IPS-20b (cell line): ENCODE measurements around the gene ITGB4.
A peak's percentile ranks its signal among the peaks of the same experiment; 100 is the strongest.

ENCODE experiments used
- H3K27ac ChIP-seq: one replicate; pipeline ENCODE4 v1.5.1; 2013; ENCODE audit warnings: low read length
- H3K27me3 ChIP-seq: 2 replicates; pipeline ENCODE4 v1.6.1; 2013; ENCODE audit warnings: mild to moderate bottlenecking, low read length, inconsistent platforms; ENCODE audit not compliant: insufficient read depth
- H3K36me3 ChIP-seq: 2 replicates; pipeline ENCODE4 v1.6.1; 2013; ENCODE audit warnings: low read depth, mild to moderate bottlenecking, inconsistent platforms, low read length, moderate library complexity; ENCODE audit not compliant: insufficient read depth
- H3K4me1 ChIP-seq: 2 replicates; pipeline ENCODE4 v1.6.1; 2013; ENCODE audit warnings: mild to moderate bottlenecking, control low read depth, inconsistent platforms, low read length, moderate library complexity; ENCODE audit not compliant: insufficient read depth
- H3K4me3 ChIP-seq: 2 replicates; pipeline ENCODE4 v1.5.1; 2013; ENCODE audit warnings: mild to moderate bottlenecking, low read length, inconsistent platforms
- H3K9ac ChIP-seq: 2 replicates; pipeline ENCODE4 v1.6.1; 2013; ENCODE audit warnings: low read depth, mild to moderate bottlenecking, inconsistent platforms, low read length, moderate library complexity
- H3K9me3 ChIP-seq: 2 replicates; pipeline ENCODE4 v1.6.1; 2013; ENCODE audit warnings: mild to moderate bottlenecking, low read depth, low read length, inconsistent platforms; ENCODE audit not compliant: insufficient read depth

The ITGB4 gene

GRCh38 chr17:75720656-75721462 lies at the start of gene ITGB4:
Gene ITGB4, plus strand, starts transcription at chr17:75721459. Its CDS starts 3,245 bp downstream, at chr17:75724704.
- Histone ChIP-seq H3K36me3 (no peaks in the 10 kb centered on the region), H3K4me3 (peak within 1 kb of the TSS; percentile 67), H3K27ac (no peak within 1 kb of the TSS), H3K9ac (peak within 1 kb of the TSS; percentile 32), H3K4me1 (no peaks in the 10 kb centered on the region), H3K27me3 (peaks cover 41% of the 10 kb centered on the region), H3K9me3 (no peaks in the 10 kb centered on the region)

GRCh38 chr17:75672011-75672410 lies 49.2 kb upstream of the ITGB4 start:
- Histone ChIP-seq H3K9ac (no peak overlapping the region), H3K27me3 (no peaks in the 10 kb centered on the region), H3K27ac (no peak overlapping the region), H3K36me3 (peaks cover 71% of the 10 kb centered on the region), H3K4me1 (0 out of 2 replicates have a peak, but pooled peaks cover 4% of the 10 kb centered on the region), H3K9me3 (no peaks in the 10 kb centered on the region), H3K4me3 (no peak overlapping the region)

DNA sequence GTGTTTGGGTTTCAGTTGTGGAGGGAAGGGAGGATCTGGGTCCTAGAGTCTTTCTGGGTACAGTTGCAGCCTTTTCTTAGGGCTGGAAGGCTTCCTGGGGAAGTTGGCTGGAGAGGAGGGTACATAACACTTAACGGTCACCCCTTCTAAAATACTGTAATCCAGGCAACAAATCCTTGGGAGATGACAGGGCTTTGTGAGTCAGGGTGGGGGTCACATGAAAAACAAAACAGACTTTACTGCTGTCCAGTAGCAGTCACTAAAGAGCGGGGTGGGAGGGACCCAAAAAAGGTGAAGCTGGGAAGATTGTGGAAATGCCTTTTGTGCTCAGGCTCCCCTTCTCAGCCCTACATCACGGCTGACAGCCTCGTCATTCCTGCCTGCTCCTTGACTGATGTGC lies 47.8 kb upstream of the ITGB4 start:
- Histone ChIP-seq H3K9me3 (no peaks in the 10 kb centered on the region), H3K36me3 (peaks cover 81% of the 10 kb centered on the region), H3K4me3 (no peak overlapping the region), H3K9ac (no peak overlapping the region), H3K4me1 (no peaks in the 10 kb centered on the region), H3K27ac (no peak overlapping the region), H3K27me3 (no peaks in the 10 kb centered on the region)

- Histone ChIP-seq H3K4me1 (no peaks in the 10 kb centered on the region), H3K9ac (no peak overlapping the region), H3K4me3 (no peak overlapping the region), H3K27me3 (no peaks in the 10 kb centered on the region), H3K9me3 (no peaks in the 10 kb centered on the region), H3K36me3 (peaks cover 77% of the 10 kb centered on the region), H3K27ac (no peak overlapping the region)
These were observed 44.8 kb upstream of the ITGB4 start for GRCh38 chr17:75676461-75676860.

DNA sequence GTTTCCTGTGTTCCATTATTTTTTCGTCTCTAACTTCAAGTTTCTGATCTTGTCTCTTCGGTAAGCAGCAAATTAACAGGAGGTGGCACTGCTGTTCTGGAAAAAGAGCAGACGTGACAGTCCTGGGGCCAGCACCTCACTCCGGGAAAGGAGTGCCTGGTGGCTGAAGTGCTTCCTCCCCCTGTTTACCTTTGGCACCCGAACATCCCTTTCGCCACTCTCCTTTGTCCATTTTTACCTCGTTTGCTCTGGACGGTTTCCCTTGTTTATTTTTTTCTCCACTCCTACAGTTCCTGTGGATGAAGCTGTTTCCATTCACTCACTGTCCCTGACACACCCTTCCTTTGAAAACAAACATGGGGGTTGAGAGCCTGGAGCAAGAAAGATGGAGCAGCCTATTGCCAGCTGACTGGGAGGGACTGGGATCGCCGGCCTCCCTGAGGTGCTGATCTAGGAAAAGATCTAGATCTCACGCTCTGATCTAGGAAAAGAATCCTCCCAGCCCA lies 41.5 kb upstream of the ITGB4 start:
- Histone ChIP-seq H3K27me3 (no peaks in the 10 kb centered on the region), H3K9me3 (no peaks in the 10 kb centered on the region), H3K27ac (no peak overlapping the region), H3K36me3 (peaks cover 54% of the 10 kb centered on the region), H3K9ac (no peak overlapping the region), H3K4me1 (no peaks in the 10 kb centered on the region; the same call in 1 of the 2 replicates), H3K4me3 (no peak overlapping the region)

- no peak overlapping the region for H3K27ac ChIP-seq
- H3K9me3 ChIP-seq: no peaks in the 10 kb centered on the region
- no peak overlapping the region for H3K9ac ChIP-seq
- H3K27me3 ChIP-seq: no peaks in the 10 kb centered on the region
- H3K36me3 ChIP-seq: peaks cover 59% of the 10 kb centered on the region
- no peaks in the 10 kb centered on the region; the same call in 1 of the 2 replicates for H3K4me1 ChIP-seq
- no peak overlapping the region for H3K4me3 ChIP-seq
These were observed 40.8 kb upstream of the ITGB4 start for GRCh38 chr17:75680431-75680830.

GRCh38 chr17:75681289-75681688 lies 40.0 kb upstream of the ITGB4 start:
- Histone ChIP-seq H3K27me3 (no peaks in the 10 kb centered on the region), H3K4me1 (no peaks in the 10 kb centered on the region; the same call in 1 of the 2 replicates), H3K27ac (no peak overlapping the region), H3K9me3 (no peaks in the 10 kb centered on the region), H3K36me3 (peaks cover 54% of the 10 kb centered on the region), H3K4me3 (no peak overlapping the region), H3K9ac (no peak overlapping the region)

DNA sequence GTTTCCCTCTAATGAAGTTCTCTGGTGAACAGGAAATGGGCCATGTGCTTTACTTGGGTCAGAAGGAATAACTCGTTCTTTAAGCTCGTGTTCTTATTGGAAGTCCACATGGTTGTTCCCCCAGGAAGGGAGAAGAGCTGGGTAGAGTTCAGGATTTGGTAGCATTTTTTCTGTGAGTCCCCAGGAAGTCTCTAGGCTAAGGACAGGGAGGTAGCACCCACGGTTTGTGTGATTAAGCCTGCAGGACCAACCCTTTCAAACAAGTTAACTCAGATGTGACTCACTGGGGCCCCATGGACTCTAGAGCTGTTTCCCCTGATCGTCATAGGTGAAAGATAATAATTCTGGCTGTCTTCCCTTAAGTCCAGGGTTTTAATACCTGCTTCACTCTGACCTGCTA lies 37.7 kb upstream of the ITGB4 start:
- Histone ChIP-seq H3K4me3 (no peak overlapping the region), H3K4me1 (no peaks in the 10 kb centered on the region; the same call in 1 of the 2 replicates), H3K27ac (no peak overlapping the region), H3K9me3 (no peaks in the 10 kb centered on the region), H3K9ac (no peak overlapping the region), H3K27me3 (no peaks in the 10 kb centered on the region), H3K36me3 (peaks cover 46% of the 10 kb centered on the region)

- Histone ChIP-seq H3K27me3 (no peaks in the 10 kb centered on the region), H3K27ac (no peak overlapping the region), H3K4me3 (no peak overlapping the region), H3K36me3 (peaks cover 44% of the 10 kb centered on the region), H3K4me1 (no peaks in the 10 kb centered on the region; the same call in 1 of the 2 replicates), H3K9me3 (no peaks in the 10 kb centered on the region), H3K9ac (no peak overlapping the region; the same call in 1 of the 2 replicates)
These were observed 37.0 kb upstream of the ITGB4 start for GRCh38 chr17:75684249-75684648.

DNA sequence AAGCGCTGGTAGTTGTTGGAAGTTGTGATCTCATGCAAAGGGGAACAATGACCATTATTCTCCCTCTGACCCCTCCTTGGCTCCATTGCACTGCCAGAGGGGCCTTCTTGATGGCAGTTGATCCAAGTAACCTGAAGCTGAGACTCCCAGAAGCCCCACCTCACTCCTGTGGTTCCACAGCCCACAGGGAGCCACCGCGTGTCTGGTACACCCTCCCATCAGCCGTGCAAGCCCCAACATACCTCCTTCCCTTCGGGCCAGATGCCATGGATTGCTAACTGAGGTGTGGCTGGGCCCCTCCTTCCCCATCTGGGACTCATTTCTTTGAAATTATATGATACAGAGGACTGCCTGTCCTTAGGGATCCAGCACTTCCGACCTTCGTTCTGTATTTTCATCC lies 36.3 kb upstream of the ITGB4 start:
- H3K4me3 ChIP-seq: no peak overlapping the region
- no peaks in the 10 kb centered on the region for H3K27me3 ChIP-seq
- H3K9me3 ChIP-seq: no peaks in the 10 kb centered on the region
- H3K4me1 ChIP-seq: no peaks in the 10 kb centered on the region; the same call in 1 of the 2 replicates
- no peak overlapping the region for H3K27ac ChIP-seq
- H3K36me3 ChIP-seq: peaks cover 40% of the 10 kb centered on the region
- H3K9ac ChIP-seq: no peak overlapping the region

- Histone ChIP-seq H3K9ac (no peak overlapping the region), H3K36me3 (peaks cover 35% of the 10 kb centered on the region), H3K27me3 (no peaks in the 10 kb centered on the region), H3K4me3 (no peak overlapping the region), H3K9me3 (no peaks in the 10 kb centered on the region), H3K4me1 (no peaks in the 10 kb centered on the region; the same call in 1 of the 2 replicates), H3K27ac (no peak overlapping the region)
These were observed 35.8 kb upstream of the ITGB4 start for GRCh38 chr17:75685499-75685898.

DNA sequence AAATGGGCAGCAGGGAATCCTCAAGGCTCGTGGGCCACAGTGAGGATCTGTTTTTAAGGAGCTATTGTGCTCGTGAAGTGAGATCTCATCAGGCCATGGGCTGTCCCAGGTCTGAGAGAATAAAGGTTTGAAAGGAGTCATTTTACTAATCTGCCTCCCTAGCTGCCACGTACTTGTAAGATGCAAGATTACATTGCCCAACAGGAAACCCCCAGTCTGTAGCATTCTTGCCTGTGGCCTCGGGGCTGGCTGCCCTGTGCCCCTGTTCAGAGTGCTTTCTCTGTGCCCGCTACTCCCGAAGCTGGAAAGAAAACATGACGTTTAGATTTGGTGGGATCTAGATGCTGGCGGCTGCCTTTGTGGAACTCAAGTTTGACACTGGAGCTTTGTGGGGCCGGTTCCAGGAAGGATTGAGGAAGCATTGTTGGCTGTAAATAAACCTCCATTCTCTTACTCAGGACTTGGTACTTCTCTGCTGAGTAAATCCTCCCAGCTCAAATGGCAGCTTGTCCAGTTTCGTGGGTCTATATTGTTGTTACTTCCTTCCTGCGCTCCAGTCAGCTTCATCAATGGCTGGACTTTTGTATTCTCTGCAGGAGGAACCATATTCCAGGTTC lies 32.9 kb upstream of the ITGB4 start:
- Histone ChIP-seq H3K36me3 (peaks cover 38% of the 10 kb centered on the region), H3K4me3 (no peak overlapping the region), H3K27ac (no peak overlapping the region), H3K4me1 (peaks cover 10% of the 10 kb centered on the region), H3K9ac (peak overlapping the region; percentile 15; the same call in 1 of the 2 replicates), H3K27me3 (no peaks in the 10 kb centered on the region), H3K9me3 (no peaks in the 10 kb centered on the region)
